Measurements from ENCODE around the gene ADCK2. TPM values are rescaled to one million over a fixed set of nuclear protein-coding genes. Genes with fewer than 3 reads are reported as not detected.
"Not testable (repeated sequence)": the region's sequence is repeated elsewhere in the genome, so short reads cannot be mapped to it uniquely, and the experiment has no call there.

The ADCK2 gene
- total and polyA plus RNA-seq, 2 donors (not counting 3 experiments of a cell fraction or from before 2014, with no cell fraction given): 10.3 to 13.3 TPM

DNA sequence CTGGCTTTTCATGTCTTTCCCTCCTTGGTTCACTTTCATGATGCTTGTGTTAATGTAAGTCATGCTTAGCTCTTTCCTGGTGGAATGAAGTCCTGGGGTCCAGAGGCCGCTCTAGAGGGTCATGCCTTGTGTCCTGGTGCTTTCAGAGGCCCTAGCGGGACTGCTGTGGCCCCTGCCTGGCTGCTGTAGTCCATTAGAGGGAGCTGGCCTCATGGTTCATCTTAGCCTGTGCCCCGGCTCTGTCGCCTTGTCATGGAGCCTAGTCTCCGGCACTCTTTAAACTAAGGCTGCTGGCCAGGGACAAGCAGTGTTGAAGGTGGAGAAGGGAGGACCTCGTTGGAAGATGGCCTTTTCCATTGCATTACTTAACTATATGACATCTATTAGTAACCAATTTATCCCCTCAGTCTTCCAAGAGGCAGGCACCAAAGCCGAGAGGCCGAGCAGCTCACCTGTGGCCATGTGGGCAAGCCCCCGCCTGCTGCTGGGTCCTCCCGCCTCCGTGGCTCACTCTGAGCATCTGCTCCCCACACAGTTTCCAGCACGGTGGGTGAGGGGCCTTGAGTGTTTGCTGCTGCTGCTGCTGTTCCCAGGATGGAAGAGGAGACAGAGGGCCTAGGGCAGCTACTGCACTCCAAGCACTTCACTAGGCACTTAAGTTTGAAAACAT, 18.8 kb downstream of the ADCK2 start:
- H3K9me3 ChIP-seq (replicated peaks; ENCODE audit: control insufficient read depth, insufficient read depth, low read length): no peaks in the 10 kb centered on the region
- intact Hi-C loops (cut with micrococcal nuclease): no loop called here

GRCh38 chr7:140693849-140694248, 21.1 kb downstream of the ADCK2 start:
- dilution Hi-C loops (cut with MboI; ENCODE audit: extremely low pct_ligation_motif_present, low sequenced_read_pairs); H3K9ac ChIP-seq (replicated peaks; ENCODE audit: extremely low read depth, insufficient read depth, low read length); H3K9me1 ChIP-seq (replicated peaks; ENCODE audit: control insufficient read depth, extremely low read depth, insufficient read depth, low read length); H3K36me3 ChIP-seq (ENCODE audit: control insufficient read depth in 2 of 2, extremely low read depth in 1 of 2, insufficient read depth in 2 of 2, low read length in 2 of 2); H3K9me3 ChIP-seq (replicated peaks; ENCODE audit: control insufficient read depth, insufficient read depth, low read length); BruUV-seq (replicated peaks); H3K27me3 ChIP-seq (ENCODE audit: control insufficient read depth in 2 of 2, insufficient read depth in 2 of 2, low read length in 2 of 2); H2AFZ ChIP-seq (ENCODE audit: low read depth, low read length); H3K4me2 ChIP-seq (ENCODE audit: insufficient read depth, low read length); FAIRE-seq; H3K4me3 ChIP-seq (replicated peaks in 1 of 3; ENCODE audit: insufficient read depth in 1 of 3, low read depth in 1 of 3, low read length in 3 of 3); H4K20me1 ChIP-seq (replicated peaks; ENCODE audit: control insufficient read depth, extremely low read depth, insufficient read depth, low read length); POLR2A ChIA-PET; H3K27ac ChIP-seq (ENCODE audit: insufficient read depth, low read depth, low read length); DNase-seq (ENCODE audit: low read depth, low spot score); intact Hi-C loops (cut with micrococcal nuclease): not testable (repeated sequence)
- H3K79me2 ChIP-seq (ENCODE audit: control insufficient read depth, insufficient read depth, low read length): peaks cover 15% of the 10 kb centered on the region
- CTCF ChIA-PET: interaction anchor here (1.4 kb wide), 1 partner anchor 18 kb away, joined by 3 read pairs; no protein-coding TSS in a partner anchor
- peaks cover 12% of the 10 kb centered on the region for H3K4me1 ChIP-seq (ENCODE audit: control insufficient read depth, extremely low read depth, insufficient read depth, low read length)

More for the DNA sequence above, 18.8 kb downstream of the ADCK2 start:
- no peaks in the 10 kb centered on the region for H3K27me3 ChIP-seq (ENCODE audit: control insufficient read depth in 2 of 2, insufficient read depth in 2 of 2, low read length in 2 of 2)
- no peak overlapping the region for H3K4me2 ChIP-seq (ENCODE audit: insufficient read depth, low read length)
- no peak overlapping the region for H3K27ac ChIP-seq (ENCODE audit: insufficient read depth, low read depth, low read length)
- H4K20me1 ChIP-seq (replicated peaks; ENCODE audit: control insufficient read depth, extremely low read depth, insufficient read depth, low read length): no peaks in the 10 kb centered on the region
- TF ChIP-seq MYC (IDR thresholded peaks at IDR 0.05; ENCODE audit: low read depth, low read length) (no peak), GATA2 (IDR thresholded peaks at IDR 0.05; ENCODE audit: insufficient read depth, insufficient read length, low read depth, low read length) (no peak), EZH2 (IDR thresholded peaks at IDR 0.05; ENCODE audit: borderline replicate concordance, low read depth, low read length, severe bottlenecking) (no peak)
- H3K4me1 ChIP-seq (ENCODE audit: control insufficient read depth, extremely low read depth, insufficient read depth, low read length): peaks cover 6% of the 10 kb centered on the region
- no peak overlapping the region for H2AFZ ChIP-seq (ENCODE audit: low read depth, low read length)
- peaks cover 0 to 5% of the 10 kb centered on the region in 2 experiments for H3K36me3 ChIP-seq (ENCODE audit: control insufficient read depth in 2 of 2, extremely low read depth in 1 of 2, insufficient read depth in 2 of 2, low read length in 2 of 2)
- dilution Hi-C loops (cut with MboI; ENCODE audit: extremely low pct_ligation_motif_present, low sequenced_read_pairs): no loop called here
- ChIA-PET CTCF (no interaction called here), POLR2A (no interaction called here)
- H3K9me1 ChIP-seq (replicated peaks; ENCODE audit: control insufficient read depth, extremely low read depth, insufficient read depth, low read length): no peaks in the 10 kb centered on the region
- BruUV-seq (replicated peaks): no TSS peak
- FAIRE-seq (no peak), DNase-seq (ENCODE audit: low read depth, low spot score) (no peak)
- no peak overlapping the region for H3K4me3 ChIP-seq (replicated peaks in 1 of 3; ENCODE audit: insufficient read depth in 1 of 3, low read depth in 1 of 3, low read length in 3 of 3)
- no peaks in the 10 kb centered on the region for H3K79me2 ChIP-seq (ENCODE audit: control insufficient read depth, insufficient read depth, low read length)
- no peak overlapping the region for H3K9ac ChIP-seq (replicated peaks; ENCODE audit: extremely low read depth, insufficient read depth, low read length)
